NCI-H510A treated with DMSO at 0.1 percent for 48 hours (cell line): ENCODE measurements around the gene CLN6.
A peak's percentile ranks its signal among the peaks of the same experiment; 100 is the strongest.
"Not testable (repeated sequence)": the region's sequence is repeated elsewhere in the genome, so short reads cannot be mapped to it uniquely, and the experiment has no call there.

Source experiments
- DNase-seq: peaks from one replicate; lab custom pipeline; 2025; lab: John Stamatoyannopoulos, UW

Gene CLN6

GRCh38 chr15:68256675-68257450 is 27.3 kb upstream of the CLN6 start:
- peak; percentile 78 for DNase-seq

GRCh38 chr15:68252925-68253534 is 23.5 kb upstream of the CLN6 start:
- peak; percentile 76 for DNase-seq

- DNase-seq, result no peak
These were observed 19.7 kb upstream of the CLN6 start for GRCh38 chr15:68249058-68249713.

- DNase-seq, result no peak
These were observed 14.7 kb upstream of the CLN6 start for GRCh38 chr15:68244235-68244634.

GRCh38 chr15:68241088-68241935 is 11.8 kb upstream of the CLN6 start:
- no peak for DNase-seq

GRCh38 chr15:68239025-68239424 is 9.5 kb upstream of the CLN6 start:
- DNase-seq, result no peak

GRCh38 chr15:68235022-68235421 is 5.5 kb upstream of the CLN6 start:
- DNase-seq, result no peak

GRCh38 chr15:68234520-68234919 is 5.0 kb upstream of the CLN6 start:
- DNase-seq, result not testable (repeated sequence)

- no peak for DNase-seq
These were observed 4.5 kb upstream of the CLN6 start for GRCh38 chr15:68234060-68234459.

- no peak for DNase-seq
These were observed 3.4 kb upstream of the CLN6 start for GRCh38 chr15:68232937-68233336.

- DNase-seq, result no peak
These were observed 2.9 kb upstream of the CLN6 start for GRCh38 chr15:68232449-68232848.

GRCh38 chr15:68231102-68231818 is 1.7 kb upstream of the CLN6 start:
- DNase-seq, result no peak

GRCh38 chr15:68230157-68231100 is 901 bp upstream of the CLN6 start:
- DNase-seq, result no peak

GRCh38 chr15:68228971-68229385 is 550 bp downstream of the CLN6 start:
- DNase-seq, result no peak

GRCh38 chr15:68228143-68228970 is 1.2 kb downstream of the CLN6 start:
- peak; percentile 21 for DNase-seq

GRCh38 chr15:68227643-68228142 is 1.8 kb downstream of the CLN6 start:
- DNase-seq, result no peak

- not testable (repeated sequence) for DNase-seq
These were observed 4.1 kb downstream of the CLN6 start for GRCh38 chr15:68225442-68225841.

- no peak for DNase-seq
These were observed 4.8 kb downstream of the CLN6 start for GRCh38 chr15:68224546-68225250.

GRCh38 chr15:68224108-68224507 is 5.4 kb downstream of the CLN6 start:
- no peak for DNase-seq
